Endothelial cell of umbilical vein (primary cell): ENCODE measurements around the gene HOXB2.

Source experiments
- CTCF ChIP-seq, 2 donors: IDR thresholded peaks; 1 replicate in 1 of 2; 2 replicates in 1 of 2; pipeline ENCODE4 v1.5.1; 2011; ENCODE audit warnings: low read length in 2 of 2, mild to moderate bottlenecking in 2 of 2, moderate library complexity in 2 of 2, control low read depth in 1 of 2, inconsistent platforms in 1 of 2, low read depth in 1 of 2; ENCODE audit not compliant: insufficient read depth in 1 of 2; ENCODE audit errors: extremely low read depth in 1 of 2
- EZH2 ChIP-seq: IDR thresholded peaks from 2 replicates; pipeline ENCODE4 v1.6.1; 2012; ENCODE audit warnings: borderline replicate concordance, low read depth, mild to moderate bottlenecking, moderate library complexity, low read length, inconsistent platforms; ENCODE audit not compliant: severe bottlenecking
- FOS ChIP-seq: IDR thresholded peaks from 2 replicates; pipeline ENCODE4 v1.6.1; 2011; ENCODE audit warnings: mild to moderate bottlenecking, low read length, moderate library complexity, borderline replicate concordance; ENCODE audit not compliant: insufficient read depth
- GATA2 ChIP-seq: IDR thresholded peaks from 2 replicates; pipeline ENCODE4 v1.7.0; 2011; ENCODE audit warnings: low read depth, mild to moderate bottlenecking, moderate library complexity, mixed read lengths, low read length; ENCODE audit not compliant: insufficient read length, insufficient read depth
- JUN ChIP-seq: IDR thresholded peaks from 2 replicates; pipeline ENCODE4 v1.6.1; 2011; ENCODE audit warnings: borderline replicate concordance, low read depth; ENCODE audit not compliant: insufficient read length, insufficient read depth
- MAX ChIP-seq: IDR thresholded peaks from 2 replicates; pipeline ENCODE4 v1.6.1; 2011; ENCODE audit not compliant: insufficient read depth, insufficient read length
- MYC ChIP-seq: IDR thresholded peaks from one replicate; pipeline ENCODE4 v1.6.1; 2011; ENCODE audit warnings: mild to moderate bottlenecking, low read depth, low read length
- POLR2A ChIP-seq: IDR thresholded peaks from 2 replicates; pipeline ENCODE4 v1.6.1; 2012; ENCODE audit warnings: low read depth, mild to moderate bottlenecking, control low read depth, low read length
- POLR2AphosphoS5 ChIP-seq: IDR thresholded peaks from 2 replicates; pipeline ENCODE4 v1.6.1; 2012; ENCODE audit warnings: low read depth, mild to moderate bottlenecking, control low read depth, low read length, moderate library complexity; ENCODE audit not compliant: insufficient read depth

DNA sequence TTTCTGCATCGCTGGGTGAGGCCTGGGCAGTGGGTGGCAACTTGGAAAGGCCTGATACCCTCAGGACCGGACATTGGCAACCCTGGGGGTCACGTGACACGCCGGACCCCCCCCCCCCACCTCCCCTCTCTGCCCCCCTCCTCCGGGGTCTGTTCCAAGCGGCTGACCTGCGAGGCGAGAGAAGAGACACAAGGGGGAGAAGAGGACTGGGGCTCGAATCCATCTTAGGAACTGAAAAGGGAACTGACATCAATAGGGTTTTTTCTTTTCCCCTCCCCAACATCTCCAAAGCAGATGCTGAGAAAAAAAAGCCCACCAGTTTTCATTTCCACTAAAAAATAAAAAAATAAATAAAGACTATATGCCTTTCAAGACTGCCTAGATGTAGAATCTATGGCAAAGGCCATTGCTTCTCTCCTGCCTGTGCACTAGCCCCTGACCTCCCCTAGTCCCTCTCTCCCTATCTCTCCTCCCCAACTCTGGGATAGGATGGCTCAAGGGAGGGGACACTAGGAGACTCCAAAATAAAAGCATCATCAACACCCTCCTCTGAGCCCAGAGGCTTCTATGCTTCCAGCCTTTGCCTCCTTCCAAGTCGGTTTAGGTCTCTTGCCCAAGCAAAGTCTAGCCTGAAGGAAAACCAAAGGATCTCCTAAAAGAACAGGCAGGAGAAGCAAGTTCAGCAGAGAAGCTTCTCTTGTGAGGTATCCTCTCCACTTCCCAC is 7.7 kb upstream of the HOXB2 start:
- TF ChIP-seq CTCF (IDR thresholded peaks at IDR 0.05; ENCODE audit: extremely low read depth in 1 of 2, insufficient read depth in 1 of 2, low read depth in 1 of 2, low read length in 2 of 2): no peak
- TF ChIP-seq MAX: no peak
- TF ChIP-seq EZH2: no peak
- no peak for TF ChIP-seq POLR2A
- TF ChIP-seq POLR2AphosphoS5: no peak
- no peak for TF ChIP-seq GATA2
- TF ChIP-seq JUN: no peak
- no peak for TF ChIP-seq MYC
- TF ChIP-seq FOS: no peak
